Prostate gland (tissue), 2 donors: ENCODE data around the gene TGIF1. TPM values are rescaled to one million over a fixed set of nuclear protein-coding genes. Genes with fewer than 3 reads are reported as not detected.

ENCODE experiments used
- DNase-seq: peaks from one replicate; pipeline ENCODE4 v3.0.0-alpha.2; 2019; ENCODE audit warnings: low spot score
- H3K27ac ChIP-seq, 2 donors: fragments of 200-600 bp; sonication (generic); 2 replicates each; pipeline ENCODE4 v1.5.1; 2017 to 2019
- H3K27me3 ChIP-seq: fragments of 200-600 bp; sonication (generic); replicated peaks from 2 replicates; pipeline ENCODE4 v1.5.1; 2019; ENCODE audit not compliant: insufficient read depth
- H3K36me3 ChIP-seq, 2 donors: fragments of 200-600 bp; sonication (generic); 1 replicate in 1 of 2; 2 replicates in 1 of 2; pipeline versions ENCODE4 v1.5.1 to v1.8.1; 2017 to 2019
- H3K4me1 ChIP-seq: fragments of 200-600 bp; sonication (generic); replicated peaks from 2 replicates; pipeline ENCODE4 v1.5.1; 2019
- H3K4me3 ChIP-seq, 2 donors: fragments of 200-600 bp; sonication (generic); 2 replicates each; pipeline ENCODE4 v1.5.1; 2017 to 2019
- H3K9me3 ChIP-seq: fragments of 200-600 bp; sonication (generic); 2 replicates; pipeline ENCODE4 v1.5.1; 2017
- POLR2A ChIP-seq: fragments of 450-650 bp; IDR thresholded peaks from one replicate; pipeline ENCODE4 v1.6.1; 2016; ENCODE audit warnings: antibody characterized with exemption, mild to moderate bottlenecking
- POLR2AphosphoS5 ChIP-seq: sonication (generic); formaldehyde crosslinking; IDR thresholded peaks from one replicate; pipeline ENCODE4 v1.6.1; 2017; ENCODE audit warnings: antibody characterized with exemption
- WGBS: methylation state at CpG from one replicate; pipeline ENCODE4 v1.1.5; 2018; 5-methylcytosine and 5-hydroxymethylcytosine counted together
- intact Hi-C: fragments of 100-400 bp; cut with DNase I; formaldehyde crosslinking; loops from one replicate; pipeline ENCODE4 v1.14.2; 2022
- total RNA-seq, 2 donors: library from RNA; depleted of rRNA; stranded (reverse); fragments of >200 nt; gene quantifications; one replicate each; pipeline ENCODE4 v1.1.0, GENCODE V29; 2016
- TF ChIP-seq, protein P1 (sequence below), 4 experiments: fragments of 200-600 bp in 2 of 4; fragments of 450-650 bp in 2 of 4; sonication (generic) in 2 of 4; IDR thresholded peaks; 1 replicate in 3 of 4; 2 replicates in 1 of 4; pipeline ENCODE4 v1.5.1; 2016 to 2019; ENCODE audit warnings: antibody characterized with exemption in 4 of 4, mild to moderate bottlenecking in 2 of 4, moderate library complexity in 2 of 4

The TGIF1 gene
- total RNA-seq, 2 donors from 2014 or later, result 124 to 151 TPM

DNA sequence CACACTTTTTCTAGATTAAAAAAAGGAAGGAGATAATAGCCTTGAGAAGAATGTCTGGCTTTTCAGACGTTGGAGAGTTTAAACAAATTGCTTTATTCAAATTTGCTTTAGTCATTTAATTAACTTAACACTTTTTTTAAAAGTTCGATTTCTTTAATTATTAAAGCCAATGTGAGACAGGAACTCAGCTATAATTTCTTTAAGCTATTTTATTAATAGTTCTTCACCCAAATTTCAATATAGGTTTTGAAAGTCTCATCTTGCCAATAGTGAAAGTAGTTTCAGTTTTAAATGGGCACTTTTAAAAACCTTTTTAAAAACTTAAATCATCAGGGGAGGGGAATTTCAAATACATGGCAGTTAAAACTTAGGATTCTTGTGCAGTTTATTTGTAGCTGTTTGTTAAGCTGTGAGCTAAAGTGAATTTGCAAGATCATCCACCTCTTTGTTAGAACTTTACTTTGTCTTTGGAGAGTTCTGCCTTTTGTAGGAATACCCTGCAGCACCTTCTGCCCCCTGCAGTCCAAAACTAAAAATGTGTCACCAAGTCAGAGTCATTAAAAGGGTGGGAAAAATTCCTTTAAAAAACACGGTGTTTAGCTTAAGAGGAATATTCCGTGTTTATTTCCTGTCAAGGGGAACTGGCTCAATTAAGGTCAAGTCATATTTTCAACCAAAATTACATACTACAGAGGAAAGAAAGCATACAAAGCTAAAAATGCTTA is 4.6 kb downstream of the TGIF1 start:
- intact Hi-C loops, result loop anchor here (5.0 kb wide), 1 partner anchor 172 kb away; no protein-coding TSS in a partner anchor

DNA sequence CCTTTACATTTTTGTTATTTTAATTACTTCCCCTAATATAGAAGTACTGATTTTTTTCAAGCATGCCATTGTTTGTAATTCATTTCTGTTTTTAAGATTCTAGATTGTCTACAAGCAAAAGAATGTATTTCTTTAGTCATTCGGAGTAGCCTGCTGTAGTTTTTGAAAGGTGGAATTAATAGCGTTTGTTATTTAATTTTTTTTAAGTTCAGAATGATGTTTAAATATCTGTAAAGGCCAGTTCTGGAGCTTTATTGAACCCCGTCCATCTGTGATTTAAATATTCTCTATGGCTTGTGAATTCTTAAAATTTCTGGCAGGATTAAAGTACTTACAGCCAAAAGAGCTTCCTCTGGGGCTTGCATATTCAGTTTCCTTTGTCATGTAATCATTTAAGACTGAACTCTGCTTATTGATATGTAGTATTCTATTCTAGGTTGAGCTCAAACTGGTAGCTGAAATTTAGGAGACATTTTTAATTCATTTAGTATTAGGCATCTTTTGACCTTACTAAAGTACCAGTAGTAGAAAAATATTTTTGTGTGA is 5.2 kb downstream of the TGIF1 start:
- intact Hi-C loops, result no loop called here
- no peaks in the 10 kb centered on the region for H3K9me3 ChIP-seq
- DNase-seq, result no peak
- H3K4me3 ChIP-seq, result peak overlapping the region; percentile 7 to 91
- H3K4me1 ChIP-seq, result peaks cover 28% of the 10 kb centered on the region
- peak overlapping the region; percentile 99 for H3K27ac ChIP-seq
- no peaks in the 10 kb centered on the region for H3K27me3 ChIP-seq
- no peaks in the 10 kb centered on the region for H3K36me3 ChIP-seq
- WGBS, result 27% methylated on average over 3 of the region's 3 CpGs
- TF ChIP-seq, protein P1, sequence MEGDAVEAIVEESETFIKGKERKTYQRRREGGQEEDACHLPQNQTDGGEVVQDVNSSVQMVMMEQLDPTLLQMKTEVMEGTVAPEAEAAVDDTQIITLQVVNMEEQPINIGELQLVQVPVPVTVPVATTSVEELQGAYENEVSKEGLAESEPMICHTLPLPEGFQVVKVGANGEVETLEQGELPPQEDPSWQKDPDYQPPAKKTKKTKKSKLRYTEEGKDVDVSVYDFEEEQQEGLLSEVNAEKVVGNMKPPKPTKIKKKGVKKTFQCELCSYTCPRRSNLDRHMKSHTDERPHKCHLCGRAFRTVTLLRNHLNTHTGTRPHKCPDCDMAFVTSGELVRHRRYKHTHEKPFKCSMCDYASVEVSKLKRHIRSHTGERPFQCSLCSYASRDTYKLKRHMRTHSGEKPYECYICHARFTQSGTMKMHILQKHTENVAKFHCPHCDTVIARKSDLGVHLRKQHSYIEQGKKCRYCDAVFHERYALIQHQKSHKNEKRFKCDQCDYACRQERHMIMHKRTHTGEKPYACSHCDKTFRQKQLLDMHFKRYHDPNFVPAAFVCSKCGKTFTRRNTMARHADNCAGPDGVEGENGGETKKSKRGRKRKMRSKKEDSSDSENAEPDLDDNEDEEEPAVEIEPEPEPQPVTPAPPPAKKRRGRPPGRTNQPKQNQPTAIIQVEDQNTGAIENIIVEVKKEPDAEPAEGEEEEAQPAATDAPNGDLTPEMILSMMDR (IDR thresholded peaks at IDR 0.05), result no peak
- no peak for TF ChIP-seq POLR2AphosphoS5
- TF ChIP-seq POLR2A, result no peak

More for the DNA sequence above, 4.6 kb downstream of the TGIF1 start:
- Histone ChIP-seq H3K4me1 (peaks cover 25% of the 10 kb centered on the region), H3K27me3 (no peaks in the 10 kb centered on the region), H3K9me3 (no peaks in the 10 kb centered on the region), H3K36me3 (no peaks in the 10 kb centered on the region), H3K27ac (peak overlapping the region; percentile 99), H3K4me3 (peak overlapping the region; percentile 67 to 91)
- TF ChIP-seq POLR2AphosphoS5, result peak; percentile 60
- TF ChIP-seq, protein P1 (IDR thresholded peaks at IDR 0.05), result peak; percentile 25 to 80 (median 70)
- TF ChIP-seq POLR2A, result no peak
- DNase-seq, result peak; percentile 47
- WGBS, result 0% methylated on average over 4 of the region's 4 CpGs

DNA sequence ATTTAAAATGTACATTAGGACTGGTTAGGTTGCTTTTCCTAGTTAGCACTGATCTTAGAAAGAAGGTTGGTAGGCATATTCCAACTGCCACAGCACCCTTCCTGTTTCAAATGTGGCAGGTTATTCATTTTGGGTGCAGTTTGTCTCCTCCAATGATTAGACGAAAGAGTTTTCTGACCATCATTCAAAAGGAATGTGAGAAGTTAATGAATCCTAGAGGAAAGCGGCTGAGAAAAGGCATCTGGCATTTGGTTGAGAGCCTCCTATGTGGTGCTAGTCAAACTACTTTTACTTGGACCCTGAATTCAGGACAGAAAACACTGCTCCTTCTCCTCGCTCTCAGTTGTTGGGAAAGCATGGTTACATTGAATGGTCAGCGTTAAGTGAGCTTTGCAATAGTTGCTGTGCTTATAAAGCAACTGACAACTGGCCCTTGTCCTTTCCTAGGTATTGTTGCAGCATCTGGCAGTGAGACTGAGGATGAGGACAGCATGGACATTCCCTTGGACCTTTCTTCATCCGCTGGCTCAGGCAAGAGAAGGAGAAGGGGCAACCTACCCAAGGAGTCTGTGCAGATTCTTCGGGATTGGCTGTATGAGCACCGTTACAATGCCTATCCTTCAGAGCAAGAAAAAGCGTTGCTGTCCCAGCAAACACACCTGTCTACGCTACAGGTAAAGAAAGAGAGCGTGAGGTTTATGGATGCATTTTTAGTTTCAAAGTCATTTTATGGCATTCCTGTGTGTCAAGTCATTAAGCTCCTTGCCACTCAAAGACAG is 6.1 kb downstream of the TGIF1 start:
- H3K4me1 ChIP-seq, result peaks cover 28% of the 10 kb centered on the region
- H3K27ac ChIP-seq, result peak overlapping the region; percentile 99
- intact Hi-C loops, result no loop called here

DNA sequence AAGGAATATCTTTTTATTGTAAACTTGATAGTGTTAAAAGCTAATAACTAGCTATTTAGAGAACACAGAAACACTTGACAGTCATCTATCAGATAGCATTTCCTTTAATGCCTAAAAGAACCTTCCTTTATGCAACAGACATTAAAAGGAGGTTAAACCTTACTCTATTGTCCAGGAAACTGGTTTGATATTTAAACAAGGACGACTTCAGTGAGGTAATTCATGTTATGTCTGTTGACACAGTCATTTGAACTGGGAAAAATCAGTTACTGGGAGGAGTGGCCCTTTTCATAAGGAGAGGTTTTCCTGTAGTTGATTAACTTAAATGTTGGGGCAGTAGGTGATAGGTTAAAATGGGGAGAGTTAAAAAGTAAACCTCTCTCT is 6.7 kb downstream of the TGIF1 start:
- intact Hi-C loops, result no loop called here
- Histone ChIP-seq H3K4me3 (peak overlapping the region in 1 of 2 donors; percentile 0), H3K27me3 (no peaks in the 10 kb centered on the region), H3K4me1 (peaks cover 28% of the 10 kb centered on the region), H3K9me3 (no peaks in the 10 kb centered on the region), H3K36me3 (no peaks in the 10 kb centered on the region), H3K27ac (peak overlapping the region; percentile 99)
- DNase-seq, result no peak
- TF ChIP-seq POLR2AphosphoS5, result peak; percentile 50
- no peak for TF ChIP-seq POLR2A
- TF ChIP-seq, protein P1 (IDR thresholded peaks at IDR 0.05), result no peak
- 13% methylated on average over 1 of the region's 1 CpG for WGBS

More for the DNA sequence above, 6.1 kb downstream of the TGIF1 start:
- DNase-seq, result no peak
- H3K9me3 ChIP-seq, result no peaks in the 10 kb centered on the region
- WGBS, result 40% methylated on average over 10 of the region's 10 CpGs
- H3K27me3 ChIP-seq, result no peaks in the 10 kb centered on the region
- TF ChIP-seq POLR2AphosphoS5, result peak; percentile 41
- no peak for TF ChIP-seq POLR2A
- TF ChIP-seq, protein P1 (IDR thresholded peaks at IDR 0.05), result no peak
- no peaks in the 10 kb centered on the region for H3K36me3 ChIP-seq
- H3K4me3 ChIP-seq, result peak overlapping the region in 1 of 2 donors; percentile 0
